GM23338 (cell line): Measurements from ENCODE around the gene SREK1.

Source experiments
- CTCF ChIP-seq, 2 experiments: fragments of 200-600 bp in 1 of 2; sonication (generic) in 1 of 2; conservative IDR thresholded peaks; 2 replicates each; pipeline versions ENCODE4 v1.5.1 to v1.6.1; 2016 to 2017; ENCODE audit warnings: antibody characterized with exemption in 2 of 2, low read depth in 2 of 2, mild to moderate bottlenecking in 2 of 2, moderate library complexity in 1 of 2
- EZH2 ChIP-seq: fragments of 200-600 bp; sonication (generic); IDR thresholded peaks from one replicate; pipeline ENCODE4 v1.8.0; 2017; ENCODE audit warnings: antibody characterized with exemption, mild to moderate bottlenecking, low read depth; ENCODE audit not compliant: unreplicated experiment
- EZH2phosphoT487 ChIP-seq: fragments of 200-600 bp; sonication (generic); IDR thresholded peaks from one replicate; pipeline ENCODE4 v1.8.1; 2018; ENCODE audit warnings: antibody characterized with exemption; ENCODE audit not compliant: unreplicated experiment
- POLR2AphosphoS5 ChIP-seq: IDR thresholded peaks from 2 replicates; pipeline ENCODE4 v1.6.1; 2016; ENCODE audit warnings: antibody characterized with exemption, low read depth
- REST ChIP-seq: IDR thresholded peaks from one replicate; pipeline ENCODE4 v1.6.1; 2018; ENCODE audit warnings: antibody characterized with exemption; ENCODE audit not compliant: unreplicated experiment
- STAT1 ChIP-seq: IDR thresholded peaks from one replicate; pipeline ENCODE4 v1.6.1; 2016; ENCODE audit warnings: antibody characterized with exemption; ENCODE audit not compliant: unreplicated experiment

- no peak for TF ChIP-seq CTCF (conservative IDR thresholded peaks at IDR 0.05; ENCODE audit: low read depth in 2 of 2)
- no peak for TF ChIP-seq POLR2AphosphoS5
- no peak for TF ChIP-seq EZH2
- TF ChIP-seq REST = no peak
- TF ChIP-seq EZH2phosphoT487 = no peak
- TF ChIP-seq STAT1 = no peak
Measured at GRCh38 chr5:66138637-66139317, 5.3 kb upstream of the SREK1 start.
